Inferior parietal cortex (tissue), 1 donor: ENCODE results near the gene YTHDF1.

Experiments used
- DNase-seq: peaks from one replicate; pipeline ENCODE4 v3.0.0-alpha.2; 2016; ENCODE audit errors: extremely low spot score

YTHDF1 gene

DNA sequence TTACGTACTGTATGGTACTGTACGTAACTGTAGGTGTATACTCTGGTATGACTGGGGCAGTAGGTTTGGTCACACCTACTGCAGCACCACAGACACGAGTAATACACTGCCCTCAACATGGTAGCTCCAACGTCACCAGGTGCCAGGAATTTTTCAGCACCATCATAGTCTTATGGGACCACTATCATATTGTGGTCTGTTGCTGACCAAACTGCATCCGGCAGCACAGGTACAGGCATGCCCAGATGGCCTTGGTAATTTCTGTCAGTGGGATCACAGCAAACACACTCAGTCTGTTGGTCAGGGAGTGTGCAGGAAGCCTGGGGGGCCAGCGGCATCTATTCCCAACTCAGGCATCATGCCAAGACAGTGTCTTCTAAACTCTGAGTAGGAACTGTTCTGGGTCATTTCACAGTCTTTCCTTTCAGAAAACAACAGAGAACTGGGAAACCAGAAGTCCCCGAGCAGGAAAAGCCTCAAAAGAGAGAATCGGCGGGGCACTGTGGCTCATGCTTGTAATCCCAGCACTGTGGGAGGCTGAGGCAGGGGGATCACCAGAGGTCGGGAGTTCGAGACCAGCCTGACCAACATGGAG lies 5.8 kb downstream of the YTHDF1 start:
- DNase-seq = no peak

DNA sequence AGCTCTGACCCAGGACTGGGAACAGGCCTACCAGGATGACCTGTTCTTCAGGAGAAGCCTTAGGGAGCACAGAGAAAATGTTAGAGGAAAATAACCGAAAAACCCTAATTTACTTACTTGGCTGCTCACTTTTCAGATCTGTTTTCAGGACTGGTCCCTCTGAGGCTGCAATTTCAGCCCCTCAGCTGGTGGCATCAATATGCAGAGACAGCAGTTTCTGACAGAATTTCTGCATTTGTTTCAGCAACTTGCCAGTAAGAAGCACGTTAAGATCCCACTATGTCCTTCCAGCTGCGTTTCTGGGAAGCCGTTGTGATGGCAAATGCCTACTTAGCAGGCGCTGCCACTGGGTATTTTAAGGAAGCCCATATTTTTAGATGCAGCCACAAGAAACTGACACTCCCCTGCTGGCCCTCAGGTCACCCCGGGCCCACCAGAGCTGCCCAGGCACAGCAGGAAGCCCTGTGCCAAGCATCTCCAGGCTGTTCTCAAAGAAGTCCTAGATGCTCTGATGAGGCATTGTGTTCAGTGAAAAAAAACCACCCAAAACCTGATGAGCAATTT lies 7.5 kb downstream of the YTHDF1 start:
- DNase-seq = no peak

DNA sequence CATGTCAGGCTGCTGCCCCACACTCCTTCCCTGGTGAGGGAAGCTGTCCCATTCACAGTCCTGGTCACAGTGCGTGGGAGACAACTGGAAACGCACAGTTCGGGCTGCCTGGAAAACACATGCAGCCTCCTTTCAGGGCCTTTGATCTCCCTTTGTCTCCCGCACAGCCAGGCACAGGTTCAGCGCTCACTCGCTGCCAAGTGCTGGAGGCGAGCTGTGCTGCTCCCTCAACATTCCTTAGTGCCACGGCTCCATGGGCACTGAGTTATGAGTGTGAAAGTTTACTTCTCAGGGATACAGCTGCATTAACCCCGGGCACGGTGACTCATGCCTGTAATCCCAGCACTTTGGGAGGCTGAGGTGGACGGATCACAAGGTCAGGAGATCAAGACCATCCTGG lies 9.1 kb downstream of the YTHDF1 start:
- no peak for DNase-seq

DNA sequence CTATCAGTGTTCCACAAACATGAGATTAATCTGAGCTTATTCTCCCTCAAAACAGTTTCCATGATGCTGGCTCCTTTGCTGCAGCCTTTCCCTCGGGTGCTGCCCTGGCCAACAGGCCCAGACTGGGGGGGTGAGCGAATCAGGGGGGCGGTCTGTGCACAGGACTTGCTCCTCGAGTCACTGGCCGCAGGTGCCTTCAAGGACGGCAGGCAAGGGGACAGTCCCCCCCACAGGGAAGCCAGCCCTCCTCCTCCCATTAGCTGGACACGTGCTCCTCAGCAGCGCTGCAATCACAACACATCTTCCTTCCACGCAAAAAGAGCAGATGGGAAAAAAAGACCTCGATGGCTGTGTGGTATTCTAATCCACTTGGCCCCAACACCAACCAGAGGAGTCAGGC lies 10.0 kb downstream of the YTHDF1 start:
- DNase-seq = no peak

DNA sequence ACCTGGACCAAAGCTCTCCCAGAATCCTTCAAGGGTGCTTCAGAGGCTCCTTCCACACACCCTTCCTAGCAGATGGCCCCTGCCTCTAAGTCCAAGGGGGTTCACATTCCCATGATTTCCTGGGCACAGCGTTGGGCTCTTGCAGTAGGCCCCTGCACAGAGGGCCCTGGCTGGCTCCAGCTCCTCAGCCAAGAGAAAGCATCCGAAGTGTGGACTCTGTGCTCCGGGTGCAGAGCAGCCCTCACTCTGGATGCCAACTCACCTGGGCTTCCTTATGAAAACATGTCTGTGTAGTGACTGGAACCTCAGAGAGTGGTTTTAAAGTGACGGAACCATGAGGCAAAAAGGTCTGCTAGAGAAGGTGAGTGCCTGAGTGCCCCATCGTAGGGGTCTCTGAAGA lies 11.6 kb downstream of the YTHDF1 start:
- DNase-seq = no peak

DNA sequence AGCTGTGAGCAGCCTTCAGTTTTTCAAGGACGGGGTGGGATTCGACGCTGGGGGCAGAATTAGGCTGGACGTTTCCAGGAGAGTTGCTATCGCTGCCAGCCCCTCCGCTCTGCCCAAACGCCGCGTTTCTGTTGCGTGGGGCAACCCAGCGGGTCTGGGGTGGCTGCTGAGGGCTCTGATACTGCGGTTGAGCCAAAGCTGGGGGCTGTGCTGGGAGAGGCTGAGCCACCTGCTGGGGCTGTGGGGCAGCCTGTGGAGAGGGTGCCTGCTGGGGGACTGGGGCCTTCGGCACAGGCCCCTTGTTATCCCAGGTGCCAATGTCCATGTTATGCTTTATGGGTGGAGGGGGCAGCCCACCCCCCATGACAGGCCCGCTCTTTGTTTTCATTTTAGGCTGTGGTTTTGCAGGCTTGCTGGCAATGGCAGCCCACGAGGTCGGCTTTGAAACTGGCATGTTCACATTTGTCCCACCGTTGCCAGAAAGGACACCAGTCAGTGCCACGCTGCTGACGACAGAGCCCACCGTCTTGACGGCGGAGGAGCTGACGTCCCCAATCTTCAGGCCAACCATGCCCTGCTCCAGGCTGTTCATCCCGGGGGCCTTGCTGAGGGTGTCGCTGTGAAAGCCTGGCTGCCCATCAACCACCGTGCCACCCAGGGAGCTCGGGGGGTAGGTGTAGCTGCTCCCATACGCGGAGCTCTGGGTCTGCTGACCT lies 13.0 kb downstream of the YTHDF1 start:
- DNase-seq = no peak

DNA sequence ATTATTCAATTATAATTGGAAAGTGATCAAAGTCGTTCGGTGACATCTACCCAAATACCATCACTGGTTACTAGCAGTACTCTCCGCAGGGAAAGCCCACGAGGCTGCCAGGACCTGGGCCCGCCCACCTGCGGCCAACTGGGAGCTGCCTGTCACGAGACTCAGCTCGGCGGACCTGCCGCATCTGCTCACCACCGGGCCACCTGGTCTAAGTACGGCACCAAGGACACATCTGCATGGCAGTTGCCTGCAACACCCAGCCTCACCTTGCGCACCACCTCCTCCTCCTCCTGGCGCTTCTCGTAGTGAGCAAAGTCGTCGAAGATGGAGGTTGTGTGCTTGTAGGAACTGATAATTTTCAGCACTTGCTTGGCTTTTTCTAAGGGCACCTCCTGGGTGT lies 13.9 kb downstream of the YTHDF1 start:
- no peak for DNase-seq

DNA sequence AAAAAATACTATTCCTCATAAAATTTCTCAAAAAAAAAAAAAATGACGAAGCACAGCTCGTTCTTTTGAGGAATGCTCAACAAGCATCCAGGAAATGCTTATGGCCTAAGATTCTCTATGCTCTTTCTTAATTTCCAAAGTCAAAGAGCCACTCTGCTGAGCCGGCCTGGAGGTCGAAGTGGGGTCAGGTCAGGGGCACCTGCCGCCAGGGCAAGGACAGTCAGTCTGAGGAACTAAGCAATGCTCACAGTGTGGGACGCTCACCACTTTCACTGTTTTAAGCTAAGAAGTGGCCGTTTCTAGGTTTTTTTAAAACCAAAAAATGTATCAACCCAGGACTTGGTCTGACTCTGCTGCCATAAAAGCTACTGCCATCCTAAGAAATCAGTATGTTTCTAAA lies 17.3 kb downstream of the YTHDF1 start:
- DNase-seq = no peak

DNA sequence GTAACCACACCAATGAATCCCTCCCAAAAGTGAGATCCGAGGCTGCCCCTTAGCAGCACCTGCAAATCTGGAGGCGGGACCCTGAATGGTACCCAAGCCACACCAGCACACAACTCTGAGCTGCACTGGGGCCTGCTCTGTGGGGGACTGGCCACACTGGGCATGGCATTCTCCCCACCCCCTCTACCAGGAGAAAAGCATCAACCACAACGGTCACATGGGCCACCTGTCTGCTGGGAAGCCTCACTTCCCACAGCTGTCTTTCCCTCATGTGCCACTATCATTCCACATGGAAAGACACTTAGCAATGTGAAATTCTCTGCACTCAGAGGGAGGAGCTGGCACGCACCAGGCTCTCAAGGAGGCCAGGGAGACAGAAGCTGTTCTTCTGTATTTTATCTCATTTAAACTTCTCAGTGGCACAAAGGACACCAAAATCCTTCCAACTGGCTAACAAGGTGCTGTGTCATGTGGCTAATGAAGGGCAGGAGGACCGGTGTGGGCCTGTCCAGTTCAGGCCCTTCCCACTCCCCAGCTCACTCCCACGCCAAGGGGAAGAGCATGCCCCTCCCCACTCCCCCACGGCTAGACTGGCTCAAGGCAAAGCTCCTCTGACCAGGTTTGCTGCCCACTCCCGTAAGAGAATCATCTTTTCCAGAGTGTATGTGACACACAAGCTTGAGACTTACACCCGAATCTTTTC lies 19.0 kb downstream of the YTHDF1 start:
- no peak for DNase-seq

DNA sequence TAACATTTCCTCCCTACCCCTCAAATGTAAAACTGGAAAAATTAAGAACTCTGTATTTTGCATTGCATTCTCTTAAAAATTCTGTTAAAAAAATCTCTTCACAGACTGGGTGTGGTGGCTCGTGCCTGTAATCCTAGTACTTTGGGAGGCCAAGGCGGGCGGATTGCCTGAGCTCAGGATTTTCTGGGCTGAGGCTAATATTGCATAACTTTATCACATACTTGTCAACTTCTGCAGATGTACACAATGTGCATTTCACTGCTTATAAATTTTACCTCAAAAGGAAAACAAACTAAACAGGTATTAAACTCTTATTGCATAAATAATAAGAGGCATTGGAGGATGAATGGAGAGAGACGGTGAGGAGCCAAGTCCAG lies 21.1 kb downstream of the YTHDF1 start:
- no peak for DNase-seq

DNA sequence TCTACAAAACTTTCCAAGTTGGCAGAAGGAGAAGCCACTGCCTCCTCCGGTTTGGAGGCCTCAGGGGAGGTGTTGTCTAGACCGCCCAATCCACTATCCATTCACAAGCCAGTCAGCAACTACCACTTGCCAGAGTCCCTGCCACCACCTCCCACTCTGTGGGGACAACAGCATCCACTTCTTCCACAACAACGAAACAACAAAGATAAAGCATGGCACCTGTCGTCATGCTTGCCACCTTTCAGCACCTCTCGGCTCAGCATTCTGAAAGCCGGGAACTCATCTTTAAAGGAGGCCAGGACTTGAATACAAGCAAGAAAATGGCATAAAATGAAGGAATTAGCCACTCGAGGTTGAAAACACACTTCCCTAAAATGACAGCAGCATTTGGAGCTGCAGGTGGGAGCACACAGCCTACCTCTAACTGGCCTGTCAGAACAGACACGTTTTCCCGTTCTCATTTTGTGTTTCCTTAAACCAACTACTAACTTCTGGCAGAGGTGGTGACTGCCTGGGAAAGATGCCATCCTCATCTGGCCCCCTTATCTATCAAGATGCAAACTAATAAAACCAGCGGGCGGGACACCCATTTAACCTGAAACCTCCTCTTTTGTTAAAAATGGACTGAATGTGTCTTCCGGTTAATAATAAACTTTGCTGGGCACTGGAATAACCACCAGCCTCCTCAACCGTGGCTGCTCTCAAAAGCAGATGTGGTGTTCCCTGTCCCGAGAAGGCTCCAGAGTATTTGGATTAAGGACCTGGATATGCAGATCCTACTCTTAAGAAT lies 21.7 kb downstream of the YTHDF1 start:
- DNase-seq = no peak

DNA sequence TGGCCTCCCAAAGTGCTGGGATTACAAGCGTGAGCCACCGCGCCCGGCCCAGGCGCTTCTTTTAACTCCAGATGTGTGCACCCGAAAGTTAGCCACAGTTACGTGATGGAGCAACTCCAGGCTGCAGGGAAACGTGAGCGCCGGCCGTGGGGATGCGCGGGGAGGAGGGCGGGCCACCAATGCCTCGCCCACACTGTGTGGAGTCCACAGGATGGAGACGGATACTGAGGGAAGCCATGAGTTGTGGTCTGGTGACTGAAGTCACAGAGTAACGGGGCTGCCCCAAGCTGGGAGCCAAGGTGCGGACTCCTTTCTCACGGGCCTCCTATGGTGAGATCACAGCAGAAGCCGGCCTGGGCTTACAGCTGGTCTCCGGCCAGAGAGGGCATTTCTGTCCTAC lies 23.2 kb downstream of the YTHDF1 start:
- no peak for DNase-seq

DNA sequence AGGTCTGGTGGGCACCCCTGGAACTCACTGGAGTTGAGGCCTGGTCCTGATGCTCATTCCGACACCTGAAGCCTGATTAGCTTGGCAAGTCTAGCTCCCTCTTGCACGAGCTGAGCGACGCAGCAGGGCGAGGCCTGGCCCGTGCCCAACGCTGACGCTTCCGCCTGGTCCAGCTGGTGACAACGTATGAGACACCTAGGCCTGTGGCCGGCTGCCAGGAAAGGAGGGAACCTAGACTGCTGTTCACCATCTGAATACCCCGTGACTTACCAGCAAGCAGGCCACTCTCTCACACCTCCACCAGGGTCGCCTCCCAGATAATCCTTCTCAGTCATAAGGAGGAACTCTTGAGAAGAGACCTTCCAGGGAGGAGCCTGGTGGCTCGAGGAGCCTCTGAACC lies 24.5 kb downstream of the YTHDF1 start:
- no peak for DNase-seq

DNA sequence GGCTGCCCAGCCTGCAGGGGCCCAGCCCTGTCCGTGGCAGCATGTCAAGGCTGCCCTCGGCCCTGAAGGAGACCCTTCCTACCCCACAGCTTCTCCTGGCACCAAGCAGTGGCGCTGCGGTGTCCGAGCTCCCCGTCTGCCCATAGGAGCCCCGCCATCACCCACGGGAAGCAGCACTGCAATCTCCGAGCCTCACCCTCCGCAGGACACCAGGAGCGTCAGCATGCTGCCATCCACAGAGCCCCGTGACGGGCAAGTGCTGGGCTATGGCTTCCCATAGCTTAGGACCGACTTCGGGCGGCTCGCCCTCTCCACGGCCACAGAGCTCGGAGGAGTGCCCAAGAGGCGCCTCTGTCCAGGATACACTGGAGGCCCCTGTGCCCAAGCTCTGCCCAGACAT lies 25.1 kb downstream of the YTHDF1 start:
- no peak for DNase-seq

DNA sequence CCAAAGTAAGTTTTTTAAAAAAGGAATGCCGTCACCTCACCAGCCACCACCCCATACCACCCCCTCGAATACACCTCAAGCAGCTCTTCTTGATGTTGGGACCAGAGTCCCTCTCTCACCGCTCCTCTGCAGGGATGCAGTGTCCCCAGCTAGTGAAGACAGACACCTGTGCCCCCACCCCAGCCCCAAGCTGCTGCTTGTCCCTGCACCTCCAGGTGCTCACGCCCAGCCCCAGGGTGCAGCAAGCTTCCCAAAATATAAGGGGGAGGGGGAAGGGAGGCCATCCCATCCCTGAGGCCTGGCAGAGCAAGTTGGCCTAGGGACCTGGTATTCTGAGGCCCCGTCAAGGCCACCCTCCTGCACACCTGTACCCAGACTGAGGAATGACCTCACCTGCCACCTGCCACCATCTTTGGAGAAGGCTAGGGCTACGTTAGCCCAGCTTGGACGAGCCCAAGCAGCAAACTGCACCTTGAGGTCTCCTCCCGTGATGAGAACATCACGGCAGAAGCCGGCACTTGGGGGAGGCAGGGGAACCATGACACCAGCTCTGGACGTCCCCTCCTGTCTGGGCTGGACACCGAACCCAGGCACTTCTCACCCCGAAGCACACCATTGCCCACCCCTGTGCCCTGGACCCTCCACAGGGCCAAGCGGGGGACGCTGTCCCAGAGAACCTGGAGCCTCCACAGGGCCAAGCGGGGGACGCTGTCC lies 25.9 kb downstream of the YTHDF1 start:
- no peak for DNase-seq

DNA sequence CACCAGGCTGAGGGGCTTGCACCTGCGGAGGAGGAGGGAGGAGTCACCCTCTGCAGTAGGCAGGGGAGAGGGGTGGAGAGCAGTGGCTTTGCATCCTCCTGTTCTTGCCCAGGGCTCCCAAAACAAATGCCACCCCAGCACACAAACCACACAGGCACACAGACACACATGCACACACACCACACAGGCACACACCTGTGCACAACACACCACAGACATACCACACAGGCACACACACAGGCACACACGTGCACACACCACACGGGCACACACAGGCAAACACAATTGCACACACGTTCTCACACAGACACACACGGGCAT lies 26.6 kb downstream of the YTHDF1 start:
- no peak for DNase-seq

DNA sequence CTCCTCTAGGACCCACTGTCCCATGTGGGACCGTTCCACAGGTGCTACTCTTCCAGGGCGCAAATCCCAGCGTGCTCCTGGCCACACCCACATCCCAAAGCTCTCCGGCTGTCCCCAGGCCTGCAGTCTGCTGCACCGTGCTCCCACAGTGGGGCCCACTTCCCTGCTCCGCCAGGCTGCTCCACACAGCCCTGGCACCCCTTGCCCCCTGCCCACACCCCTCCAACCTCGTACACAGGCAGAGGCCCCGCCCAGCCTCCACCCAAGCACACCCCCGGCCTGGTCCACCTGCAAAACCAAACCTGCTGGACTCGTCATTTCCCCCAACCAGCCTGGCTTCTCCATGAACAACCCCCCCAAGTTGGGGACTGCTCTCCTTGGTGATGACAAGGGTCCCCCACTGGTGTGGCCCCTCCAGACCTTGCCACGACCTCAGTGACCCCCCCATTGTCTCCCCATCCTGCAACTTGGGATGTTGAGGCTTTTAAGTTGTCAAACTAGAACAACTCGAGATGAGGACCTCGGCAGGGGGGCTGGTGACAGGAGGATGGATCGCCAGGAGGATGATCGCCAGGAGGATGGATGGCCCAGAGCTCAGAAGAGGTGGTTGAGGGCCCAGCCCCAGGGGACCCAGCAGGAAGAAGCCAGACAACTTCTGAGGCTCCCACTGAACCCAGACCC lies 27.1 kb downstream of the YTHDF1 start:
- no peak for DNase-seq

DNA sequence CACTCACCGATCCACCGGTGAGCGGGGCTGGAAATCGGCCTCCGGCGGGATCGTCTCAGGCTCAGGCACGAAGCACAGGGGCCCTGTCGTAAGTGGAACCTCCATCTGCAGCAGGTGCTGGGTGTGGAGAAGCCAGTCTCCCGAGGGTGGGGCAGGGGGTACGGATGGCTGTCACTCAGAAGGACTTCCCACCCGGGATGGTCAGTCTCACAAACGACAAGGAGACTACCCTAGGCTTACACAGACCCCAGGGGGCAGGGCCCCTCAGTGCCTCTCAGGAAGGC lies 27.8 kb downstream of the YTHDF1 start:
- DNase-seq = no peak

DNA sequence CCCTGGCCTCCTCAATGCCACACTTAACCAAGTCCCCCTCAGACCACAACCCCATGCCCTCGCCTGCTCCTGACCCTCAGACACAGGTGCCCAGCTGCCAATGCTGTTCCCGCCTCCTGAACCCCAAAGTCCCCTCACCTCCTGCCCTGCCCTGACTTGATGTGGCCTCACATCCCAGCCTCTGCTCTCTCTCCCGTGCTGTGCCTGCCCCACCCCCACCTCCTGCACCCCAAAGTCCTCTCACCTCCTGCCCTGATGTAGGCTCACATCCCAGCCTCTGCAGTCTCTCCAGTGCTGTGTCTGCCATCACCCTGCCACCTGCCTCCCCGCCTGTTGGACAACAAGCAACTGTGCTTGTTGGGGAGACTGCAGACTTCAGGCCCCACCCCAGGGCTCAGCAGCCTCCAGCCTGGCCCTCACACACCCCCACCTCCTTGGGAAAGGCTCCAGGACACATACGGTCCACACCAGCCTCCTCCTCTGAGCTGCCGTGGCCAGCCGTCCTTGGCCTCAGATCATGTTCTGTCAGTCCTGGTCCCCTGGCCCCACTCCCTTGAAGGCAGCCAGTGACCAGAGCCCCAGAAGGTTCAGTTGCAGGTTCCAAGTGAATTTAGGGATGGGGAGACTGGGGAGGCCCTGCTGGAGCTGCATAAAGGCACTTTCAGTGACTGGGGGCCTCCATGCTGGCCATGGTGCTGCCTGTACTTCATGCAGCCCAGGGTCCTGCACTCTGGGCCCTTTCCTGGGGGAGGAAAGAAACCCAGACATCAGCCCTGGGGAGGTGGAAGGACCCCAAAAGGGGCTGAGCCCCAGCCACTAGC lies 28.4 kb downstream of the YTHDF1 start:
- DNase-seq = no peak

DNA sequence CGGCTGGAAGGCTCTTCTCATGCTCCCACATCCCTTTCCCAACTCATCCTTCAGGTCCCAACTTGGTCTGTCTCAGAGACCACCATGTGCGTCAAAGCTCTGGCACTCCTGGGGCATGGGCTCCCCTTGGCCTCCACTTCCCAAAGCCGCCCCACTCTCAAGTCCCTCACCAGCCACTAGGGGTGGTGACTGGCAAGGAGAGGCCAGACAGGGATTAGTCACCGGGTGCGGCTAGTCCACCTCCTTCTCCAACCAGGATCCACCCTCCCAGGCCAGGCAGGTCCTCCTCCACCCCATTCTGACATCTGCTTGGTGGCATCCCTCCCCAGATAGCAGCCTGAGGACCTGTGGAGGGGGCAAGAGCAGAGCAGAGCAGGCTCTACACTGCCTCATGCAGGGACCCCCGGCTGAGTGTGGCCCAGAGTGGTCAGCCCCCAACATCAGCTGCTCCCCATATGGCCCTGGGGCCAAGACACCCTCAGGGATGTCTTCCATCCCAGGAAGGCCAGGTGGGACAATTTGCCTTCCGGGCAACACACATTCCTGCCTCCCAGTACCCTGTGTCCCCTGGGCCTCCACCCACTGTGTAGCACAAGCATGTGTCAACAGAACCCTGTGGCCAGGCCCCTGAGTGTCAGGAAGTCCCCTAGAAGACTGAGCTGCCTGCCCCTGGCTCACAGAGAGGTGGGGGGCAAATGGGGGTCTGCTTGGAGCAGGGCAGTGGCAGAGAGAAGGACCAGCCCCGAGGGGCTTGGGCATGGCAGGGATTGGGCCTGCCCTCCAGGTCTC lies 29.2 kb downstream of the YTHDF1 start:
- DNase-seq = no peak
